K562 (cell line): Measurements from ENCODE around the gene ZNF862.

Experiments used
- CTCF ChIP-seq, 3 experiments: IDR thresholded peaks in 2 of 3; conservative IDR thresholded peaks in 1 of 3; 2 replicates each; pipeline ENCODE4 v1.5.1; 2011 to 2012; ENCODE audit warnings: low read length in 3 of 3, mild to moderate bottlenecking in 3 of 3, control low read depth in 2 of 3, improper control_type of control experiment in 1 of 3, inconsistent platforms in 1 of 3, low read depth in 1 of 3, mixed read lengths in 1 of 3, moderate library complexity in 1 of 3; ENCODE audit not compliant: insufficient read depth in 2 of 3
- ELK1 ChIP-seq: sonication (generic); formaldehyde crosslinking; IDR thresholded peaks from 2 replicates; pipeline ENCODE4 v1.8.1; 2022; ENCODE audit warnings: missing genetic modification reagents
- GABPA ChIP-seq: fragments of 200-800 bp; sonication (Bioruptor generic); conservative IDR thresholded peaks from 2 replicates; pipeline ENCODE4 v1.6.1; 2016; ENCODE audit warnings: low read depth, missing genetic modification characterization, missing compliant biosample characterization
- PML ChIP-seq: IDR thresholded peaks from 2 replicates; pipeline ENCODE4 v1.6.1; 2012; ENCODE audit warnings: low read length, inconsistent platforms
- POLR2A ChIP-seq: fragments of 450-650 bp; conservative IDR thresholded peaks from 2 replicates; pipeline ENCODE4 v1.6.1; 2016
- SMAD4 ChIP-seq: fragments of 250-450 bp; sonication (Bioruptor Pico); conservative IDR thresholded peaks from 2 replicates; pipeline ENCODE4 v1.8.0; 2021; ENCODE audit warnings: inconsistent platforms, mild to moderate bottlenecking, moderate library complexity

GRCh38 chr7:149795126-149795525 is 43.0 kb upstream of the ZNF862 start:
- TF ChIP-seq CTCF (IDR thresholded peaks at IDR 0.05 in 2 of 3, conservative IDR thresholded peaks at IDR 0.05 in 1 of 3; ENCODE audit: insufficient read depth in 2 of 3, low read depth in 1 of 3, low read length in 3 of 3) = no peak
- TF ChIP-seq ELK1 (CRISPR knock-in tag) = no peak
- TF ChIP-seq POLR2A = no peak
- TF ChIP-seq PML = no peak
- TF ChIP-seq SMAD4 = no peak
- TF ChIP-seq GABPA = no peak
